Hepatocyte (in vitro differentiated cells): ENCODE measurements around the gene IFNL2.

ENCODE experiments used
- EZH2 ChIP-seq: fragments of 200-600 bp; sonication (generic); IDR thresholded peaks from 2 replicates; pipeline ENCODE4 v1.6.1; 2016; ENCODE audit warnings: antibody characterized with exemption, mild to moderate bottlenecking, borderline replicate concordance
- TF ChIP-seq, protein P1 (sequence below): fragments of 200-600 bp; sonication (generic); IDR thresholded peaks from 2 replicates; pipeline ENCODE4 v1.5.1; 2016; ENCODE audit warnings: antibody characterized with exemption, mild to moderate bottlenecking; ENCODE audit not compliant: poor library complexity

DNA sequence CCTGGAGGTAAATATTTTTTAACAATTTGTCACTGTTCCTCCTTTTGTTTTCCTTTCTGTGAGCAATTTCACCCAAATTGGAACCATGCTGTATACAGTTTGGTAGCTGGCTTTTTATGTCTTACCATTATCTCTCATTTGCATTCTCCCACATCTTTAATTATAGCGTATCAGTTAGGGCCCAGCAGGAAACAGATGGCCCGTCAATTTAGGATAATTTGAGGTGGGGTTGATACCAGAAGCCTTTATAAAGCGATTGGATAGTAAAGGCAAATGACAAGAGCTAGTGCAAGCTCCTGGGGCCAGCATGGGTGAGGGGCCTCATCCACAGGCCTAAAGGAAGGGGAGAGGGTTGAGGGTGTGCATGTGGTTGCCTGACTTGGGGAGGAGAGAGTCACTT, 15.7 kb upstream of the IFNL2 start:
- TF ChIP-seq EZH2 = no peak
- TF ChIP-seq, protein P1, sequence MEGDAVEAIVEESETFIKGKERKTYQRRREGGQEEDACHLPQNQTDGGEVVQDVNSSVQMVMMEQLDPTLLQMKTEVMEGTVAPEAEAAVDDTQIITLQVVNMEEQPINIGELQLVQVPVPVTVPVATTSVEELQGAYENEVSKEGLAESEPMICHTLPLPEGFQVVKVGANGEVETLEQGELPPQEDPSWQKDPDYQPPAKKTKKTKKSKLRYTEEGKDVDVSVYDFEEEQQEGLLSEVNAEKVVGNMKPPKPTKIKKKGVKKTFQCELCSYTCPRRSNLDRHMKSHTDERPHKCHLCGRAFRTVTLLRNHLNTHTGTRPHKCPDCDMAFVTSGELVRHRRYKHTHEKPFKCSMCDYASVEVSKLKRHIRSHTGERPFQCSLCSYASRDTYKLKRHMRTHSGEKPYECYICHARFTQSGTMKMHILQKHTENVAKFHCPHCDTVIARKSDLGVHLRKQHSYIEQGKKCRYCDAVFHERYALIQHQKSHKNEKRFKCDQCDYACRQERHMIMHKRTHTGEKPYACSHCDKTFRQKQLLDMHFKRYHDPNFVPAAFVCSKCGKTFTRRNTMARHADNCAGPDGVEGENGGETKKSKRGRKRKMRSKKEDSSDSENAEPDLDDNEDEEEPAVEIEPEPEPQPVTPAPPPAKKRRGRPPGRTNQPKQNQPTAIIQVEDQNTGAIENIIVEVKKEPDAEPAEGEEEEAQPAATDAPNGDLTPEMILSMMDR = no peak
